ENCODE results near the gene COPG2.
"Not testable (repeated sequence)": the region's sequence is repeated elsewhere in the genome, so short reads cannot be mapped to it uniquely, and the experiment has no call there.

COPG2 gene

DNA sequence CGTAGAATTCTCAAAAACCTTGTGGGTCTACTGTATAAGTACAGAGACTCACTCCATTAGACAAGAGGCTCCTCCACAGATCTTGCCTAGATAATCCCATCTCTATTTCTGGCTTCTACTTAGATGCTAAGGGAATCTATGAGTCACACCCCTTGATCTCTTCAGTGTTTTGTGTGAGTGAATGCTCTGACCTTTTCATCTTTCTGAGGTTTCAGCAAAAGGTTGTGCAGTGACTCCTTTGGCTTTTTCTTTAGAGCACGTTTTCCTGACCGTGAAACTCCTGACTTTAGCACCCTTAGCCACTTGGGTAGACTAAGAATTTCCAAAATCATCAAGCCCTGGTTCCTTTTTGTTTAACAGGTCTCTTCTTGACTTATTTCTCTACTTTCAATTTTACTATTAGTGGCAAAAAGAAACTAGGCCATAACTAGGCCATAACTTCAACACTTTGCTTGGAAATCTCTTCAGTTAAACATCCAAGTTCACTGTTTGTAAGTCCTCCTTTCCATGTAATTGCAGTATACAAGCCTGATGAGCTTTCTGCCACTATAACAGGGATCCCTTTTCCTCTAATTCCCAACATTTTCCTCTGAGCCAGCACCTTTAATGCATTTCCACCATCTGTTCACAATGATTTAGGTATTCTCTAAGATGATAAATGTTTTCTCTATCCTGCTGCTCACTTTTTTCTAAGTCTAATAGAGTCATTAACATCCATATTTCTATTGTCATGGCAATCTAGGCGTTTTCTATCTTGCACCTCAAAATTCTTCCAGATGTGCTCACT lies 19.4 kb downstream of the COPG2 start:
- no peak for DNase-seq

DNA sequence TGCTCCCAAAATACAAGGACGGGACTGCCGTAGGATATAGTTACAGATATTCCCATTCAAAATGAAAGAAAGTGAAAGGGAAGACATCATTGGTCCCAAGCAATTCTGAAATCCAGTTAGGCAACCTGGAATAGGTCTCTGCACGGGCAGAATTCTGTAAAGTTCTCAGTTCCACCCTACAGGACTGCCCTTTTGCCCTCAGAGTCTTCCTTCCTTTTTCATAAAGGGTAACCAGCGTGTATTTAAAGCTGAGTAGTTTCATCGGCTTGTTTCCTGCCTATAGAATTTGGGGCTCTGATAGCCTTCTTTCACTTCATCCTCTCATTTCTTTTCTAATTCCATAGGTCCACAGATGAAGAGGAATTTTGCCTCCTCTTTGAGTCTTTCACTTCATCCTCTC lies 20.0 kb downstream of the COPG2 start:
- DNase-seq, result no peak

DNA sequence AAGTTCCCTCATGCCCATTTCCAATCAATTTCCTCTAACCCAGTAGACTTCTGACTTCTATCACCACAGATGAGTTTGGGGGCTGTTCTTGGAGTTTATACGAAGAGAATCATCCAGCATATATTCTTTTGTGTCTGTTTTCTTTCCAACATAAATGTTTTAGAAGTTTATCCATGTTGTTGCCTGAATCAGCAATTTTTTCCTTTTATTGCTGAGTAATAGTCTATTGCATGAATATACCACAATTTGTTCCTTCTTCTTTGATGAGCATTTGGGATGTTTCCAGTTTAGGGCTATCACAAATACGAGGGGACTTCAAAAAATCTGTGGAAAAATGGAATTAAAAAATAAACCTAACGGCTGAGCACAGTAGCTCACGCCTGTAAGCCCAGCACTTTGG lies 26.2 kb downstream of the COPG2 start:
- DNase-seq, result no peak

GRCh38 chr7:130641497-130641896 lies 27.1 kb downstream of the COPG2 start:
- no peak for DNase-seq

GRCh38 chr7:130641040-130641439 lies 27.5 kb downstream of the COPG2 start:
- DNase-seq, result no peak

DNA sequence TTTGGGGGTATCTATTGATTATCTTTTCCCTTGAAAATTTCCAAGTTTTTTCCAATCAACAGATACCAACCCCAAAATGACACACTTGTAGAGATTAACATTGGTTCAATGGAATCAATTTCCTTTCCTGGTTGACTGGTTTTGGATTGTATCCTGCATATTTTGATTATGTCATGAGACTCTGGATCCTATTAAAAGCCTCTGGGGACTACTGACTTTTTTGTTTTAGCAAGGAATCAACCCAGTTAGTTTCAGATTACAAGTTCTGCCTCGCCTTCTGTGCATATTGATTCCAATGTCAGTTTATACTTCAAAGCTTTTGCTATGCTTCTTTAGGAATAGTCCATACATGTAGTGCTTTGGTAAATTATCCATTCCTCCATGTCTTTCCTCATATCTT lies 29.2 kb downstream of the COPG2 start:
- DNase-seq, result no peak

DNA sequence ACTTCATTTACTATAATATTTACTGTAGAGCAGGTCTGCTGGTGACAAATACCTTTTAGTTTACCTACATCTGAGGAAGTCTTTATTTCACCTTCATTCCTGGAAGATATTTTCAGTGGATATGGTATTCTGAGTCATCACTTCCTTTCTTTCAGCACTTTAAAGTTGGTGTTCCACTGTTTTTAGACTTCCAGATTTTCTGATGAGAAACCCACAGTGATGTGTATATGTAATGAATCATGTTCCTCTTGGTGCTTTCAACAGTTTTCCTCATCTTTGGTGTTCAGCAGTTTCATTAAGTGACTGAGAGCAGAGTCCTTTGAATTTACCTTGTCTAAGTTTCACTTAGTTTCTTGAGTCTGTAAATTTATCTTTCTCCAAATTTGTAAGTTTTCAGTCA lies 36.4 kb downstream of the COPG2 start:
- DNase-seq, result no peak

DNA sequence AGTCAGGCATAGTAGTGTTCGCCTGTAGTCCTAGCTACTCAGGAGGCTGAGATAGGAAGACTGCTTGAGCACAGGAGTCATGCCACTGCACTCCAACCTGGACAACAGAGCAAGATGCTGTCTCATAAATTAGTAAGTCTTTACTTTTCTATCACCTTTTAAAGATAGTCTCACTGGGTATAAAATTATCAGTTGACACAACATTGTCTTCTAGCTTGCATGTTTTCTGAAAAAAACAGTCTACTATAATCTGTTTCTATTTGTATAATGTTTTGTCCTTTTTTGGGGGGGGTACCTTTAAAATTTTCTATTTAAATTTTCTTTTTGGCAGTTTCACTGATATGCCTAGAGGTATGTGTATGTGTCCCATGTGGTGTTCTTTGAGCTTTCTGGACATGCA lies 39.6 kb downstream of the COPG2 start:
- DNase-seq, result no peak

- DNase-seq, result no peak
Measured at GRCh38 chr7:130627775-130628174, 40.8 kb downstream of the COPG2 start.

- no peak for DNase-seq
Measured at GRCh38 chr7:130622866-130623265, 45.7 kb downstream of the COPG2 start.

DNA sequence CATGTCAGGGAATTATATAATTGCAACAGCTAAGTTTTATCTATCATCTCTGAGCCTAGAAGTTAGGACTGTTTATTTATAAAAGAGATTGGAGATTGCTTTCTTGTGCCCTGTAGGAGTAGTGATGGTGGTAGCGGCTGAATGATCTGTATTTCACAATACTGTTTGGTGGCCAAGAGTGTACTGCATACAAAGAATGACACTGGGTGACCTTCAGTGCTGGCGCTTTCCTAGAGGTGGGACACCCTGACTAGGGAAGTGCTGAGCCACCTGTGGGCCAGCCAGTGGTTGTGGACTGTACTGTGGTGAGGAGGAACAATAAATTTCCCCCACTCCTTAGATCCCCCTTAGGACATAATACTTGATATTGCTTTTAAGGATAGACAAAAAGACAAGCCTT lies 53.0 kb downstream of the COPG2 start:
- DNase-seq, result no peak

- no peak for DNase-seq
Measured at GRCh38 chr7:130614449-130614848, 54.1 kb downstream of the COPG2 start.

DNA sequence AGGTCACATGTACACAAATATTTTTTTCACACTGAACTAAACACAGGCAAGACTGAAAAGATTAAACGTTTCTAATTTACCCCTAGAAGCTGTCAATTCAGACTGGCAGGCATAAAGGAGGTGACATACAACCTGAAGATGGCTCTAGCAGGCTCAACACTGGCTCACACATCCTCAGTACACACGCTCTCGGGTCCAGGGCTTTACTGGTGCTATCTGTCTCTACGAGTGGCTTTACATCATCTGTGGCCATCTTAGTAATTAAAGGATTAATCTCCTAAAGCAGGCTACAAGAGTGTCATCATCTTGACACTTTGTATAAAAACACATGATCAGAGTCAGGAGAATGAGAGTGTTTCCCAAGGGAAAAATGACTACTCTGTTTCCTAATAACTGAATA lies 57.3 kb downstream of the COPG2 start:
- no peak for DNase-seq

- not testable (repeated sequence) for DNase-seq
Measured at GRCh38 chr7:130607066-130607465, 61.5 kb downstream of the COPG2 start.

DNA sequence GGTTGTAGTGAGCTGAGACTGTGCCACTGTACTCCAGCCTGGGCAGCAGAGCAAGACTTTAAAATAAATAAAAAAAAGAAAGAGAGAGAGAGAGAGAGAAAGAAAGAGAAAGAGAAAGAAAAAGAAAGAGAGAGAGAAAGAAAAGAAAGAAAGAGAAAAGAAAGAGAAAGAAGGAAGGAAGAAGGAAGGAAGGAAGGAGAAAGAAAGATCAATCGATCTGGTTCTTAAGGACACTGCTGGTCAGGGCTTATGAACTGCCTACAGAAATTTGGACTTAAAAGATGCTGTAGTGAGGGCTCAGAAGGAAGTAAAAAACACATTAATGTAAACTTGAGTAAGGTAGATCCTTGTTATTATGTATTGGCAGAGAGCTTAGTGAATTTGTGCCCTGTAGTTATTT lies 62.4 kb downstream of the COPG2 start:
- DNase-seq, result no peak

DNA sequence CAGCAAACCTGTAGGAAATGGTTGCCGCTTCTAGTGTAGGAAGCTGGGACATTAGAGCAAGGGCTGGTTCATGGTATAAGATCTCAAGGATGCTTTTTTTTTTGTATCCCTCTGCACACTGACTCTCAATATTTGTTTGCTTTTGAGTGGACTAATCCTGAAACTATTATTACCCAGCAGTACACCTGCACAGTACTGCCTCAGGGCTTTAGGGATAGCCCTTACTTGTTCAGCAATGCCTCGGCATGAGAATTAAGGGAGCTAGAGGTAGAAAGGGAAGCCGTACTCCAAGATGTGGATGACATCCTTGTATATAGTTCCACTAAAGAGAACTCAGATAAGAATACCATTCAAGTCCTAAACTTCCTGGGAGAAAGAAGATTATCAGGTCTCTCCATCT lies 70.5 kb downstream of the COPG2 start:
- DNase-seq, result no peak

GRCh38 chr7:130595986-130596385 lies 72.6 kb downstream of the COPG2 start:
- DNase-seq, result no peak

DNA sequence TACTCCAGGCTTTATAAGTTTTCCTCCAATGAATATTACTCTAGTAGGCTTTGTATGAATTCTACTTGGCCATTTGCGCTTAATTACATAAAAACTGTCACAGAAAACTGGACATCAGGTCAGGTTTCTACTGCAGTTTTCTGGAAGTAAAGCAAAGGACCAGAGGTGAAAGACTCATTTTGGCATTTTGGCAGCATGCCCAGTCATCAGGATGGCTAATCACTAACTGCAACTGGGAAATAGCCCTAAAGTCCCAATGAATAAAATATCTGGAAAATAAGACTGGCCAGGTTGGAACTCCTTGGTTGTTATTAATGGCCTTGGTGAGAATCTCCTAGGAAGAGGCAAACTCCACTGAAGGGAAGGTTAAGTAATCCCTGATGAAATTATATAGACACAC lies 75.5 kb downstream of the COPG2 start:
- no peak for DNase-seq

DNA sequence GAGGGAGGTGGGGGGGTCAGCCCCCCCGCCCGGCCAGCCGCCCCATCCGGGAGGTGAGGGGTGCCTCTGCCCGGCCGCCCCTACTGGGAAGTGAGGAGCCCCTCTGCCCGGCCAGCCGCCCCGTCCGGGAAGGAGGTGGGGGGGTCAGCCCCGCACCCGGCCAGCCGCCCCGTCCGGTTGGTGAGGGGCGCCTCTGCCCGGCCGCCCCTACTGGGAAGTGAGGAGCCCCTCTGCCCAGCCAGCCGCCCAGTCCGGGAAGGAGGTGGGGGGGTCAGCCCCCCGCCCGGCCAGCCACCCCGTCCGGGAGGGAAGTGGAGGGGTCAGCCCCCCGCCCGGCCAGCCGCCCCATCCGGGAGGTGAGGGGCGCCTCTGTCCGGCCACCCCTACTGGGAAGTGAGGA lies 77.1 kb downstream of the COPG2 start:
- not testable (repeated sequence) for DNase-seq

DNA sequence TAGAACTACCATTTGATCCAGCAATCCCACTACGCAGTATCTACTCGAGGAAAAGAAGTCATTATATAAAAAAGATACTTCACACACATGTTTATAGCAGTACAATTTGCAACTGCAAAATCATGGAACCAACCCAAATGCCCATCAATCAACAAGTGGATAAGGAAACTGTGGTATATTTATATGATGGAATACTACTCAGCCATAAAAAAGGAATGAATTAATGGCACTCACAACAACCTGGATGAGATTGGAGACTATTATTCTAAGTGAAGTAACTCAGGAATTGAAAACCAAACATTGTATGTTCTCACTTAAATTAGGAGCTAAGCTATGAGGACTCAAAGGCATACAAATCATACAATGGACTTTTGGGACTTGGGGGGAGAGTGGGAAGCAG lies 82.6 kb downstream of the COPG2 start:
- DNase-seq, result not testable (repeated sequence)

GRCh38 chr7:130575110-130575509 lies 93.4 kb downstream of the COPG2 start:
- not testable (repeated sequence) for DNase-seq

DNA sequence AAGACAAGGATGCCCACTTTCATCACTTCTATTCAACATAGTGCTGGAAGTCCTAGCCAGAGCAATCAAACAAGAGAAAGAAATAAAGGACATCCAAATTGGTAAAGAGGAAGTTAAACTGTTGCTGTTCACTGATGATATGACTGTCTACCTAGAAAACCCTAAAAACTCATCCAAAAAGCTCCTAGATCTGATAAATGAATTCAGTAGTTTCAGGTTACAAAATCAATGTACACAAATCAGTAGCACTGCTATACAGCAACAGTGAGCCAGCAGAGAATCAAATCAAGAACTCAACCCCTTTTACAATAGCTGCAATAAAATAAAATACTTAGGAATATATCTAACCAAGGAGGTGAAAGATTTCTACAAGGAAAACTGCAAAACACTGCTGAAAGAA lies 98.4 kb downstream of the COPG2 start:
- not testable (repeated sequence) for DNase-seq

- no peak for DNase-seq
Measured at GRCh38 chr7:130566898-130567280, 101.7 kb downstream of the COPG2 start.

GRCh38 chr7:130566168-130566897 lies 102.2 kb downstream of the COPG2 start:
- no peak for DNase-seq

GRCh38 chr7:130560972-130561371 lies 107.6 kb downstream of the COPG2 start:
- DNase-seq, result peak; percentile 8

All from NCI-H510A treated with DMSO at 0.1 percent for 48 hours (cell line).